ENCODE results near the gene PIP5K1C.

GRCh38 chr19:3644351-3645066 is 55.8 kb downstream of the PIP5K1C start:
- TF ChIP-seq REST (IDR thresholded peaks at IDR 0.05; ENCODE audit: low read depth) (no peak), CTCF (IDR thresholded peaks at IDR 0.05 in 2 of 3, conservative IDR thresholded peaks at IDR 0.05 in 1 of 3; ENCODE audit: borderline replicate concordance in 1 of 3, insufficient read depth in 1 of 3, low read depth in 2 of 3, low read length in 2 of 3) (no peak), EGR1 (IDR thresholded peaks at IDR 0.05; ENCODE audit: low read depth) (no peak), ATF3 (IDR thresholded peaks at IDR 0.05) (no peak), POLR2A (IDR thresholded peaks at IDR 0.05; ENCODE audit: borderline replicate concordance, extremely low read depth, insufficient read depth, insufficient read length) (no peak), FOSL1 (IDR thresholded peaks at IDR 0.05; ENCODE audit: low read depth) (no peak), EZH2 (IDR thresholded peaks at IDR 0.05) (no peak)
